AG10803 (cell line): Measurements from ENCODE around the gene COL26A1.
"Not testable (repeated sequence)": the region's sequence is repeated elsewhere in the genome, so short reads cannot be mapped to it uniquely, and the experiment has no call there.

Source experiments
- DNase-seq: peaks from one replicate; pipeline ENCODE4 v3.0.0; 2010; ENCODE audit warnings: low read depth
- H3K4me3 ChIP-seq: 2 replicates; pipeline ENCODE4 v1.5.1; 2011; ENCODE audit warnings: mild to moderate bottlenecking, low read length, control low read depth
- CTCF ChIP-seq: conservative IDR thresholded peaks from 2 replicates; pipeline ENCODE4 v1.5.1; 2011; ENCODE audit warnings: mild to moderate bottlenecking, low read length, control low read depth, inconsistent platforms

The COL26A1 gene

GRCh38 chr7:101598986-101599771 lies 236.5 kb downstream of the COL26A1 start:
- H3K4me3 ChIP-seq, result no peak overlapping the region
- DNase-seq, result no peak
- no peak for TF ChIP-seq CTCF

DNA sequence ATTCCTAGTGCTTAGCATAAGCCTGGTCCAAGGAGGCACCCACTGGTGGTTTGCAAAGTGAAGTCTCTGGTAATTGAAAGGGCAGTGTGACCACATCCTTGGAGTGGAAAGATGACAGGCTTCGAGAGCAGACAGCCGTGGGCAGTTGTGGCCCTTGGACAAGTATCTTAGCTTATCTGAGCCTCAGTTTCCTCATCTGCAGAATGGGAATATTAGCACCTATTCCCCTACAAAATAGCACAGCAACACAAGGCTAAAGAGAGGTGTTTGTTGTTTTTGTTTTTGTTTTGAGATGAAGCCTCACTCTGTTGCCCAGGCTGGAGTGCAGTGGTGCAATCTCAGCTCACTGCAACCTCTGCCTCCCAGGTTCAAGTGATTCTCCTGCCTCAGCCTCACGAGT lies 237.1 kb downstream of the COL26A1 start:
- no peak overlapping the region for H3K4me3 ChIP-seq

DNA sequence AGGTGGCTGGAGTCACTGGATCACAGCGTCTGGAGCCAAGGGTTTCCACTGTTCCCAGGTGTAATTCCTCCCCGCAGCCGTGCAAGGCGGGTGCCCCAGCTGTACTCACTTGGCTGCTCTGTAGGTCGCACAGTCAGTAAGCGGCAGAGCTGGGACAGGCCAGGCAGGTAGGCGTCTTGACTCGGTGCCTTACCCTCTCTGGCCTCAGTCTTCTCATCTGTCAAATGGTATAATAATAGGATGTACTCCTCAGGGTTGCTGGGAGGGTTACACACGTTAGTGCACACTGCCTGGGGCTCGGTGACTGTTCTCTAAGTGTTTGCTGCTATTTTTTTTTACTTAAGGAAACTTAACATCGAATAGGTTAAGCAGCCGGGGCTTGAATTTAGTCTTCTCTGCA lies 239.4 kb downstream of the COL26A1 start:
- no peak for TF ChIP-seq CTCF
- H3K4me3 ChIP-seq, result no peak overlapping the region
- no peak for DNase-seq

More for the DNA sequence above, 237.1 kb downstream of the COL26A1 start:
- TF ChIP-seq CTCF, result no peak
- DNase-seq, result no peak

DNA sequence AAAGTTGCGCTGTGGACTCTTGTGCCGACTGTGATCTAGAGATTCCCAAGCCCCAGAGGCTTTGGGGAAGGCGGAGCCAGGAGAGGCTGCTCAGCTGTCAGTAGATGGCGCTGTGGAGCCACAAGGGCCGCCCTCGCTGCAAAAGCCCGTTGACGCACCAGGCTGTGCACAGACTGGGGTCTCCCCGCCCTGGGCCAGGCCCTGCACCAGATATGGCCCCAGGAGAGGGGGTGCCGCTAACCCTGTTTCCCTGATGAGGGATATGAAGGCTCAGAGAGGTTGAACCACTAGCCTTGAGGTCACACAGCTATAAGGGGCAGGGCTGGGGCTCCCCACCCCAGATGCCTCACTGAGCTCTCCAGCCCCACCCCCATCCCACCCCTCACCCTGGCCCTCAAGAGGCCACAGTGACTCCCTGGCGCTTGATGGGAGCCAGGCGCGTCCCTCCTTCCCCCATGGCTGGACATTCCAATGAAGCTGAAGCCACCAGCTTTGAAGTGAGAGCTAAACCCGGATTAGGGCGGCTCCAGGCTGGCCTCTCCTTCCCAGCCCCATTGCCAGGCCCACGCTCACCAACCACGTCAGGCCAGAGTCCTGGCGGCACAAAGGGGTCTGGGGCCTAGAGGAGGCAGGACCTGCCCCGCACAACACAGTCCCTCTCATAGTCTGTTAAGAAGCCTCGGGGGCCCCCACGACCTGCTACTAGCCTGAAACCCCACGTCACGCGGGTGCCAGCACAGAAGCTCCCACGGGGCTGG lies 240.0 kb downstream of the COL26A1 start:
- peak; percentile 90 for TF ChIP-seq CTCF
- DNase-seq, result peak; percentile 68

GRCh38 chr7:101604331-101604933 lies 241.8 kb downstream of the COL26A1 start:
- H3K4me3 ChIP-seq, result no peak overlapping the region
- DNase-seq, result no peak
- no peak for TF ChIP-seq CTCF

More for the DNA sequence above, 240.0 kb downstream of the COL26A1 start:
- H3K4me3 ChIP-seq, result no peak overlapping the region

- not testable (repeated sequence) for DNase-seq, H3K4me3 ChIP-seq
Observed at GRCh38 chr7:101604934-101605332, 242.3 kb downstream of the COL26A1 start.

DNA sequence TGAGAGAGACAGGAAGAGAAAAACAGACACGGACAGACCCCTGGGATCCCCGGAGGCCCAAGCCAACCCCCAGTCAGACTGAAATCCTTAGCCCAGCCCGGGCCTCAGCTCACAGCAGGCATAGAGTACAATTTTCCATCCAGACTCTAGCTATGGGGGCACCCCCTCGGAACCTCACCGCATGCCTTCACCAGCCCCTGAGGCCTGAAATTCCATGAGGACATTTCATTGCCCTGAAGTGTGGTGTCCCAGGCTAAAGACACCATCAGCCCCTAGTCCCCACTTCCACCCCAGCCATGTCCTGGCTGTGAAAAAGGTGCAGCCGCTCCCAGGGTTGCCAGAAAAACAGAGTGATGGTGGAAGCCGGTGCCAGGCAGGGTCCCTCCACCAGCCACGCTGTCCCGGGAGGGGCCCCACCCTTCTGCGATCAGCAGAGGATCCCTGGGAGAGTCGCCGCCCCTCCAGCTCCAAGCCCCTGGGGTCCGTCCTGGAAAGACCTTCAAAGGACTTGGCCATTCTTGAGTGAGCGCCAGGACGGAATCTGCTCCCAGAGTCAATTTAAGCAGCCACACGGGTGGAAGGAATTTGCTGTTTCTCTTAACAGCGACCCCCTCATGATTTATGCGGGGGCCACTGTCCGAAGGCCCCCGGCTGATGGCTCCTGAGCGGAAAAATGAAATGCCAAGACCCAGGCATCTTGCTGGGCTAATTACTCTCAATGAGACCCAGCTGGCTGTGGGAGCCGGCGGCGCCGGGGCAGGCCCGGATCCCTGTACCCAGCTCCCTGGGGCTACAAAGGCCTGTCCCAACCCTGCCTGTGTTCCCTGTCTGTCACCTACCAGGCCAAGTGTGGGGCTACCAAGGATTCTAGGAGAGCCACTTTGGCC lies 243.2 kb downstream of the COL26A1 start:
- H3K4me3 ChIP-seq, result no peak overlapping the region
- no peak for DNase-seq
- no peak for TF ChIP-seq CTCF
